Adrenal gland (tissue), 12 donors: ENCODE results near the gene CNTLN. TPM values are rescaled to one million over a fixed set of nuclear protein-coding genes. Genes with fewer than 3 reads are reported as not detected.

ENCODE experiments used
- DNase-seq, 7 donors: peaks; one replicate each; pipeline ENCODE4 v3.0.0-alpha.2; 2019 to 2020
- H3K27ac ChIP-seq, 5 donors: fragments of 200-600 bp; sonication (generic) in 4 of 5; 1 replicate in 3 of 5; 2 replicates in 2 of 5; pipeline versions ENCODE4 v1.5.1 to v1.8.0; 2016 to 2020; ENCODE audit warnings: mild to moderate bottlenecking in 1 of 5
- H3K27me3 ChIP-seq: fragments of 200-600 bp; 2 replicates; pipeline ENCODE4 v1.8.0; 2021
- H3K36me3 ChIP-seq, 2 donors: fragments of 200-600 bp; replicated peaks in 1 of 2; 1 replicate in 1 of 2; 2 replicates in 1 of 2; pipeline versions ENCODE4 v1.5.1 to v1.8.0; 2018 to 2022
- H3K4me1 ChIP-seq, 2 donors: fragments of 200-600 bp; replicated peaks in 1 of 2; 1 replicate in 1 of 2; 2 replicates in 1 of 2; pipeline versions ENCODE4 v1.5.1 to v1.8.0; 2018 to 2021
- H3K4me3 ChIP-seq, 4 donors: fragments of 200-600 bp; sonication (generic) in 3 of 4; one replicate each; pipeline ENCODE4 v1.5.1; 2016 to 2018
- H3K9me3 ChIP-seq, 3 donors: fragments of 200-600 bp; sonication (generic) in 1 of 3; replicated peaks in 1 of 3; 1 replicate in 2 of 3; 2 replicates in 1 of 3; pipeline versions ENCODE4 v1.5.1 to v1.8.0; 2016 to 2021
- POLR2A ChIP-seq, 2 donors: fragments of 450-650 bp; IDR thresholded peaks; one replicate each; pipeline ENCODE4 v1.6.1; 2017; ENCODE audit warnings: antibody characterized with exemption in 2 of 2, mild to moderate bottlenecking in 2 of 2, moderate library complexity in 1 of 2
- WGBS, 4 donors: extraction: QIAGEN DNeasy Blood & Tissue Kit in 2 of 4; methylation state at CpG; one replicate each; pipeline versions ENCODE4 v1.1.5 to v1.1.7; 2013 to 2017; 5-methylcytosine and 5-hydroxymethylcytosine counted together
- intact Hi-C, 2 donors: fragments of 100-400 bp; cut with DNase I; formaldehyde crosslinking; loops; one replicate each; pipeline versions ENCODE4 v1.14.1 to v1.15.0; 2022 to 2023
- polyA plus RNA-seq, 3 donors: library from polyadenylated mRNA; stranded (reverse); fragments of 200-250 nt in 2 of 3; fragments of 350-450 nt in 1 of 3; fragmentation: Illumina TruSeq in 1 of 3; extraction: RNeasy Lipid Tissue Mini Kit (QIAGEN cat#74804) in 1 of 3; gene quantifications; one replicate each; pipeline ENCODE4 v1.2.3, GENCODE V29; 2013 to 2014
- total RNA-seq, 9 donors: library from RNA; depleted of rRNA in 4 of 9; stranded (reverse); fragments of >200 nt in 4 of 9; fragments of 120-200 nt in 1 of 9; fragmentation: NEBNext Ultra II Directional in 1 of 9; extraction: Animal tissue kit (Norgen Biotek cat#: 25700) in 1 of 9; gene quantifications; one replicate each; pipeline versions ENCODE4 v1.1.0 to v1.2.4, GENCODE V29; 2013 to 2023
- TF ChIP-seq, protein P1 (sequence below), 6 experiments: fragments of 450-650 bp in 4 of 6; fragments of 200-600 bp in 2 of 6; sonication (generic) in 1 of 6; IDR thresholded peaks; 1 replicate in 5 of 6; 2 replicates in 1 of 6; pipeline versions ENCODE4 v1.5.1 to v1.8.0; 2016 to 2021; ENCODE audit warnings: antibody characterized with exemption in 6 of 6, mild to moderate bottlenecking in 2 of 6, moderate library complexity in 1 of 6
- donor health status: healthy with polysubstance abuse.
- donor health status: Bipolar disorder and iron deficiency.
- donor health status: DM: yes; HTN: yes; CAD: no.
- donor health status: DM: no; HTN: no; CAD: no.
- donor health status: DM: no; HTN: no; CAD: no.
- donor health status: DM: yes; HTN: yes; CAD: no.

Gene CNTLN
- total and polyA plus RNA-seq, 12 donors, result 2.1 to 13.6 (median 6.4) TPM

DNA sequence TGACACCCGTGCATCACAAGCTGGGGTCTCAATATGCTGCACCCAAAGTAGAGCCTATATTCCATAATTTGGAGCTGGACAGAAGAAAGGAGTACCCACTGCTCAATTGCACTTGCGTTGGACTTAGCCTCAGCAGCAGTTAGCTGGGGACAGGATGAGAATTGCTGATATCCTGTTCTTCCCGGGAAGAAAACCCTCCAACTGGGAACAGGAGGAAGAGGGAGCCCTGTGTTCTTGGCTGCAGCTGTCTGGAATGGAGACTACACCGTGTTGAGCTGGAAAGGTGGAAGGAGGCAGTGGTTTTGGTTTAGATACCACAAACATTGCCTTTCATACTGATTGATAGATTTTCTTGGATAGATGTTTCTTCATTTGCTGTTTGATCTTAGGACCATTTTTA, 24.6 kb downstream of the CNTLN start:
- H3K27ac ChIP-seq, result no peak overlapping the region
- intact Hi-C loops, result no loop called here
- no peaks in the 10 kb centered on the region for H3K9me3 ChIP-seq
- WGBS, 4 donors, result 81 to 91% (median 89%) methylated on average over 4 of the region's 4 CpGs
- no peak for TF ChIP-seq POLR2A (IDR thresholded peaks at IDR 0.05)
- TF ChIP-seq, protein P1, sequence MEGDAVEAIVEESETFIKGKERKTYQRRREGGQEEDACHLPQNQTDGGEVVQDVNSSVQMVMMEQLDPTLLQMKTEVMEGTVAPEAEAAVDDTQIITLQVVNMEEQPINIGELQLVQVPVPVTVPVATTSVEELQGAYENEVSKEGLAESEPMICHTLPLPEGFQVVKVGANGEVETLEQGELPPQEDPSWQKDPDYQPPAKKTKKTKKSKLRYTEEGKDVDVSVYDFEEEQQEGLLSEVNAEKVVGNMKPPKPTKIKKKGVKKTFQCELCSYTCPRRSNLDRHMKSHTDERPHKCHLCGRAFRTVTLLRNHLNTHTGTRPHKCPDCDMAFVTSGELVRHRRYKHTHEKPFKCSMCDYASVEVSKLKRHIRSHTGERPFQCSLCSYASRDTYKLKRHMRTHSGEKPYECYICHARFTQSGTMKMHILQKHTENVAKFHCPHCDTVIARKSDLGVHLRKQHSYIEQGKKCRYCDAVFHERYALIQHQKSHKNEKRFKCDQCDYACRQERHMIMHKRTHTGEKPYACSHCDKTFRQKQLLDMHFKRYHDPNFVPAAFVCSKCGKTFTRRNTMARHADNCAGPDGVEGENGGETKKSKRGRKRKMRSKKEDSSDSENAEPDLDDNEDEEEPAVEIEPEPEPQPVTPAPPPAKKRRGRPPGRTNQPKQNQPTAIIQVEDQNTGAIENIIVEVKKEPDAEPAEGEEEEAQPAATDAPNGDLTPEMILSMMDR (IDR thresholded peaks at IDR 0.05), result no peak
- H3K4me1 ChIP-seq, result no peaks in the 10 kb centered on the region
- H3K36me3 ChIP-seq, result peaks cover 0 to 3% of the 10 kb centered on the region in 2 donors
- H3K4me3 ChIP-seq, result no peak overlapping the region
- H3K27me3 ChIP-seq, result no peaks in the 10 kb centered on the region
- no peak for DNase-seq

DNA sequence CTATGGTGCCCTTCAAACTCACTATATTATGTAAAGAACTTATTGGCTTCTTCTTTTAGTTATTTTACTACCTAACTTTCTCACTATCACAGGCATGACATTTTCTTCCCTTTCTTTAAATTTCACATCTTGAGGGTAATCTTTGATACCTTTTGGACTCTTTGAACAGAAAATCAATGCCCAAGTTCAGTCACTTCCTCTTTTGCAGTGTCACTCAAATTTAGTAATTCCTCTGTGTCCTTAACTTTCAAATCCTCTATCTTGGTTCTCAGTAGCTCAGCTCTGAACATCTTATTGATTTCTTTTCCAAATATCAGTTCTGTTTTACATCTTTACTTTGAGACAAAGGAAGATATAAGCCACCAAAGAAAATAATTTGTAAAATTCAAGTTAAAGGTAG, 25.5 kb downstream of the CNTLN start:
- Histone ChIP-seq H3K27ac (no peak overlapping the region), H3K9me3 (no peaks in the 10 kb centered on the region), H3K4me3 (no peak overlapping the region), H3K27me3 (no peaks in the 10 kb centered on the region), H3K36me3 (no peaks in the 10 kb centered on the region), H3K4me1 (no peaks in the 10 kb centered on the region)
- DNase-seq, result no peak
- TF ChIP-seq, protein P1 (IDR thresholded peaks at IDR 0.05), result no peak
- no peak for TF ChIP-seq POLR2A (IDR thresholded peaks at IDR 0.05)
- intact Hi-C loops, result no loop called here

DNA sequence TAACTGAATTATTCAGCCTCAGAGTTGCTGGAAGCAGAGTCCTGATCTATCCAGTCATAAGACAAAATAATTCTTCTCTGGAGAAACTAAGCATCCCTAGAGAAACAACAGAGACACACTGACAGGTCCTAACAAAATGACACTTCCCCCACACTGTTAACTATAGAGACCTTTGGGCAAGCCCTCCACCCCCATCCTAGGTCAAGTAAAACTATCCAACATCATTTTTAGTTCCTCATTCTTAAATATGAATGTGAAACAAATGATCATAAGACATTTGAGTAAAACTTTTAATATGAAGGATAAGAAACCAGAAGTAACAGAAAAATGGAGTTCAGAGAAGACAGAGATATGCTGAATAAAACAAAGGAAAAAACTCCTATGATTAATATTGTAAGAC, 30.9 kb downstream of the CNTLN start:
- Histone ChIP-seq H3K9me3 (no peaks in the 10 kb centered on the region), H3K4me1 (no peaks in the 10 kb centered on the region), H3K36me3 (no peaks in the 10 kb centered on the region), H3K27ac (no peak overlapping the region), H3K4me3 (no peak overlapping the region), H3K27me3 (no peaks in the 10 kb centered on the region)
- no peak for TF ChIP-seq POLR2A (IDR thresholded peaks at IDR 0.05)
- TF ChIP-seq, protein P1 (IDR thresholded peaks at IDR 0.05), result no peak
- intact Hi-C loops, result no loop called here
- no peak for DNase-seq

DNA sequence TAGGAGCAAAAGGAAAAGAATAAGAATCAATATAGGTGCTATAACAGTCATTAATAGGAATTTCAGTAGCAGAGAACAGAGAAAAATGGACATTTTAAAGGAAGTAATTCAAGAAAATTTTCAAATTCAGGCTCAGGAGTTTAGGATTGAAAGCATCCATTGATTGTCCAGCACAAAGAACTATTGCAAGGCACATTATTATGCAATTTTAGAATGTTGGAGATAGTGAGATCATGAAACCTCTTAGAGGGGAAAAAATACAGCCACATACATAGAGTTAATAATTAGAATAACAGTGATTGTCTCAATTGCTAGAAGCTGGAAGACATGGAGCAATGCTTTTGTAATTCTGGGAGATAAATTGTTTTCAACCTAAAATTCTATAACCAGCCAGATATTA, 31.5 kb downstream of the CNTLN start:
- no peak overlapping the region for H3K4me3 ChIP-seq
- intact Hi-C loops, result no loop called here
- no peak overlapping the region for H3K27ac ChIP-seq
- no peak for DNase-seq
- no peaks in the 10 kb centered on the region for H3K36me3 ChIP-seq
- TF ChIP-seq, protein P1 (IDR thresholded peaks at IDR 0.05), result no peak
- no peak for TF ChIP-seq POLR2A (IDR thresholded peaks at IDR 0.05)
- no peaks in the 10 kb centered on the region for H3K27me3 ChIP-seq
- no peaks in the 10 kb centered on the region for H3K9me3 ChIP-seq
- H3K4me1 ChIP-seq, result no peaks in the 10 kb centered on the region
